Spleen (tissue), 11 donors: Measurements from ENCODE around the gene ZGRF1. TPM values are rescaled to one million over a fixed set of nuclear protein-coding genes. Genes with fewer than 3 reads are reported as not detected.

Experiments used
- DNase-seq: peaks from one replicate; pipeline ENCODE4 v3.0.0-alpha.2; 2020
- H3K27ac ChIP-seq, 8 donors: fragments of 200-600 bp; sonication (generic) in 7 of 8; 1 replicate in 4 of 8; 2 replicates in 4 of 8; pipeline versions ENCODE4 v1.5.0 to v1.8.0; 2016 to 2021; ENCODE audit warnings: inconsistent platforms in 4 of 8, mild to moderate bottlenecking in 4 of 8, moderate library complexity in 1 of 8
- H3K27me3 ChIP-seq, 7 donors: fragments of 200-600 bp; sonication (generic) in 6 of 7; replicated peaks in 1 of 7; 1 replicate in 4 of 7; 2 replicates in 3 of 7; pipeline versions ENCODE4 v1.5.0 to v1.8.0; 2016 to 2021; ENCODE audit warnings: inconsistent platforms in 3 of 7, mild to moderate bottlenecking in 1 of 7
- H3K36me3 ChIP-seq, 6 donors: fragments of 200-600 bp; sonication (generic) in 5 of 6; 1 replicate in 4 of 6; 2 replicates in 2 of 6; pipeline versions ENCODE4 v1.5.0 to v1.8.0; 2016 to 2021; ENCODE audit warnings: inconsistent platforms in 2 of 6
- H3K4me1 ChIP-seq, 6 donors: fragments of 200-600 bp; sonication (generic) in 5 of 6; 1 replicate in 3 of 6; 2 replicates in 3 of 6; pipeline versions ENCODE4 v1.5.0 to v1.8.0; 2016 to 2021; ENCODE audit warnings: inconsistent platforms in 3 of 6
- H3K4me3 ChIP-seq, 8 donors: fragments of 200-600 bp; sonication (generic) in 7 of 8; 1 replicate in 4 of 8; 2 replicates in 4 of 8; pipeline versions ENCODE4 v1.5.0 to v1.8.0; 2016 to 2021; ENCODE audit warnings: inconsistent platforms in 4 of 8, mild to moderate bottlenecking in 4 of 8, moderate library complexity in 2 of 8
- H3K9me3 ChIP-seq, 8 donors: fragments of 200-600 bp; sonication (generic) in 7 of 8; 1 replicate in 4 of 8; 2 replicates in 4 of 8; pipeline versions ENCODE4 v1.5.0 to v1.8.0; 2016 to 2021; ENCODE audit warnings: inconsistent platforms in 4 of 8
- CTCF ChIP-seq, 11 experiments: fragments of 200-600 bp in 7 of 11; fragments of 450-650 bp in 4 of 11; sonication (generic) in 4 of 11; IDR thresholded peaks in 8 of 11; conservative IDR thresholded peaks in 3 of 11; 1 replicate in 7 of 11; 2 replicates in 4 of 11; pipeline versions ENCODE4 v1.4.0 to v1.8.0; 2016 to 2021; ENCODE audit warnings: antibody characterized with exemption in 11 of 11, inconsistent platforms in 4 of 11, mild to moderate bottlenecking in 1 of 11
- POLR2A ChIP-seq, 3 donors: fragments of 450-650 bp; IDR thresholded peaks; one replicate each; pipeline ENCODE4 v1.5.1; 2017; ENCODE audit warnings: antibody characterized with exemption in 3 of 3, mild to moderate bottlenecking in 1 of 3
- POLR2AphosphoS5 ChIP-seq, 3 donors: sonication (generic); formaldehyde crosslinking; IDR thresholded peaks; one replicate each; pipeline ENCODE4 v1.5.1; 2017; ENCODE audit warnings: antibody characterized with exemption in 3 of 3
- WGBS, 5 donors: extraction: QIAGEN DNeasy Blood & Tissue Kit in 3 of 5; methylation state at CpG; one replicate each; pipeline versions ENCODE4 v1.1.5 to v1.1.7; 2013 to 2018; 5-methylcytosine and 5-hydroxymethylcytosine counted together
- intact Hi-C: fragments of 100-400 bp; cut with DNase I; formaldehyde crosslinking; loops from one replicate; pipeline ENCODE4 v1.15.0; 2023; ENCODE audit warnings: low total_unique reads
- polyA plus RNA-seq, 3 donors: library from polyadenylated mRNA; stranded (reverse); fragments of 200-250 nt; gene quantifications; one replicate each; pipeline ENCODE4 v1.2.1, GENCODE V29; 2013
- total RNA-seq, 7 donors: library from RNA; depleted of rRNA in 3 of 7; stranded (reverse); fragments of >200 nt in 3 of 7; fragmentation: NEBNext Ultra II Directional in 4 of 7; extraction: Animal tissue kit (Norgen Biotek cat#: 25700) in 4 of 7; gene quantifications; one replicate each; pipeline versions ENCODE4 v1.1.0 to v1.2.1, GENCODE V29; 2016 to 2021
- donor health status: healthy with polysubstance abuse.
- donor health status: DM: no; HTN: no; CAD: no; lungs with moderate emphysema.
- donor health status: DM: no; HTN: no; CAD: no.
- donor health status: Bipolar disorder and iron deficiency.
- donor health status: healthy.
- donor health status: DM: no; HTN: no; CAD: no.
- donor health status: DM: yes; HTN: yes; CAD: no.

The ZGRF1 gene
- total and polyA plus RNA-seq, 10 donors, result 4.4 to 20.8 (median 10.7) TPM

DNA sequence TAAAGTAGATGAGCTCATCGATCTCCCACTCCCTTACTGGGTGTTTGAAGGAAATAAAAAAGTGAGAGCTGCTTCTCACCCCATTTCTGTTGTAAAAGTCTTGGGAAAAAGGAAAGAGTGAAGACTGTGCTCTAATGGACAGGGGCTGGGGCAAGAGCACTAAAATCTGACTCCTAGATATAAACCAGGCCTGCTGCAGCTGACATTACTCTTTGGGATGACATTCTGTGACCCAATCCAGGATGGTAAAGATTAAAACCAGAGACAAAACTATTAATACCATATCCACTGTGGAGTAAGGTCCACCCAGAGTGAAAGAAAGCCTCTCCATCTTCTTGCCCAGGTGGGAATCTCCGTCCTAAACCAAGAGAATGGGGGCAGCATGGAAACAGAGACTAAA, 100.6 kb downstream of the ZGRF1 start:
- Histone ChIP-seq H3K36me3 (no peaks in the 10 kb centered on the region), H3K27me3 (peaks cover 0 to 8% (median 0%) of the 10 kb centered on the region in 7 donors), H3K27ac (no peak overlapping the region), H3K9me3 (no peaks in the 10 kb centered on the region), H3K4me3 (no peak overlapping the region), H3K4me1 (no peaks in the 10 kb centered on the region)
- intact Hi-C loops, result loop anchor here (10.0 kb wide), 1 partner anchor 441 kb away; no protein-coding TSS in a partner anchor
- DNase-seq, result no peak
- TF ChIP-seq POLR2A (IDR thresholded peaks at IDR 0.05) (no peak), POLR2AphosphoS5 (IDR thresholded peaks at IDR 0.05) (no peak), CTCF (IDR thresholded peaks at IDR 0.05 in 8 of 11, conservative IDR thresholded peaks at IDR 0.05 in 3 of 11) (no peak)
- WGBS, 5 donors, result 88 to 92% (median 91%) methylated on average over 2 of the region's 2 CpGs

GRCh38 chr4:112532267-112532666, 104.4 kb downstream of the ZGRF1 start:
- Histone ChIP-seq H3K27me3 (peaks cover 0 to 8% (median 0%) of the 10 kb centered on the region in 7 donors), H3K4me3 (no peak overlapping the region), H3K36me3 (no peaks in the 10 kb centered on the region), H3K27ac (no peak overlapping the region), H3K9me3 (no peaks in the 10 kb centered on the region), H3K4me1 (no peaks in the 10 kb centered on the region)
- TF ChIP-seq CTCF (IDR thresholded peaks at IDR 0.05 in 8 of 11, conservative IDR thresholded peaks at IDR 0.05 in 3 of 11), result no peak
- no peak for TF ChIP-seq POLR2AphosphoS5 (IDR thresholded peaks at IDR 0.05)
- TF ChIP-seq POLR2A (IDR thresholded peaks at IDR 0.05), result no peak
- WGBS, 5 donors, result 75 to 94% (median 80%) methylated on average over 3 of the region's 3 CpGs
- no peak for DNase-seq
- intact Hi-C loops, result loop anchor here (10.0 kb wide), 1 partner anchor 437 kb away; no protein-coding TSS in a partner anchor

DNA sequence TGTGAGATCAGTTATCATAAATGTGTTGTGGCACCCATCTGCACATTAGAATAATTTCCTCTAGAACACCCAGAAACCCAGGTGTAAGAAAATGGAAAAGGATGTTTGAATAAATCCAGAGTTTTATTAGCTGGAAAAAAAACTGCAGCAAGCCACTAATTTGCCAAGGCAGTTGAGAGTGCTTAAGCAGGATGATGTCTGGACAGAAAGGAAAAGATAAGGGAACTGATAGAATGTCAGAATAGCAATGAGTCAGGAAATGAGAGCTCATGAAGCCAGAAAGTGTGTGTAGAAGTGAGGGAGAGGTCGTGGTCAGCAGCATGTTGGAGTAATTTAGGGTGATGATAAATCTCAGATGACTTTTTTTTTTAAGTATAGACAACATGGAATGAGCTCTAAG, 105.6 kb downstream of the ZGRF1 start:
- Histone ChIP-seq H3K4me1 (no peaks in the 10 kb centered on the region), H3K9me3 (no peaks in the 10 kb centered on the region), H3K4me3 (no peak overlapping the region), H3K27me3 (peaks cover 0 to 17% (median 0%) of the 10 kb centered on the region in 7 donors), H3K27ac (no peak overlapping the region), H3K36me3 (no peaks in the 10 kb centered on the region)
- whole genome bisulfite sequencing, 5 donors, result 7 to 9% (median 7%) methylated on average over 1 of the region's 1 CpG
- no peak for TF ChIP-seq POLR2A (IDR thresholded peaks at IDR 0.05)
- no peak for TF ChIP-seq POLR2AphosphoS5 (IDR thresholded peaks at IDR 0.05)
- TF ChIP-seq CTCF (IDR thresholded peaks at IDR 0.05 in 8 of 11, conservative IDR thresholded peaks at IDR 0.05 in 3 of 11), result no peak
- intact Hi-C loops, result loop anchor here (10.0 kb wide), 1 partner anchor 436 kb away; no protein-coding TSS in a partner anchor
- DNase-seq, result no peak

DNA sequence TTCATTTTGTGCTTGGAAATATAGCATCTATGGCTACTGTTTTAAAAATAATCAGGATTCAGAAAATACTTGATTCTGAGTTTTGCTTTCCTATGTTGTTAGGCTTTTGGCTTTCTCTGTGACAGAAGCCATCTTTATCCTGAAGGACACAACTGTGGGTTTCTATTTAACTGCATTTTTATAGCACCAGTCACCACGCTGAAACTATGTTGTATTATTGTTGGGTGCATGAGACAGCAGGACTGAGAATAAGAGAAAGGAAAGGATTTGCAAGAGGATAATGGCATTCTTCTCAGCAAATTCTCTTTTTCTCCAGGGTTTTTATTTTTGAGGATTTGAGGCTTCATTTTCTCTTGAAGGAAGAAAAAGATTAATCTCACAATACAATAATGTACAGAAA, 110.6 kb downstream of the ZGRF1 start:
- intact Hi-C loops, result loop anchor here (5.0 kb wide), 1 partner anchor 199 kb away; no protein-coding TSS in a partner anchor
- no peak overlapping the region for H3K27ac ChIP-seq
- peaks cover 15 to 59% (median 31%) of the 10 kb centered on the region in 7 donors for H3K27me3 ChIP-seq
- peaks cover 5 to 34% (median 21%) of the 10 kb centered on the region in 6 donors for H3K4me1 ChIP-seq
- DNase-seq, result no peak
- H3K9me3 ChIP-seq, result no peaks in the 10 kb centered on the region
- TF ChIP-seq CTCF (IDR thresholded peaks at IDR 0.05 in 8 of 11, conservative IDR thresholded peaks at IDR 0.05 in 3 of 11), result no peak
- TF ChIP-seq POLR2AphosphoS5 (IDR thresholded peaks at IDR 0.05), result no peak
- no peak for TF ChIP-seq POLR2A (IDR thresholded peaks at IDR 0.05)
- 79 to 88% (median 80%) methylated on average over 1 of the region's 1 CpG for WGBS, 5 donors
- H3K36me3 ChIP-seq, result no peaks in the 10 kb centered on the region
- no peak overlapping the region for H3K4me3 ChIP-seq
